Measurements from ENCODE around the gene LGR6.
"Not testable (repeated sequence)": the region's sequence is repeated elsewhere in the genome, so short reads cannot be mapped to it uniquely, and the experiment has no call there.

Gene LGR6

DNA sequence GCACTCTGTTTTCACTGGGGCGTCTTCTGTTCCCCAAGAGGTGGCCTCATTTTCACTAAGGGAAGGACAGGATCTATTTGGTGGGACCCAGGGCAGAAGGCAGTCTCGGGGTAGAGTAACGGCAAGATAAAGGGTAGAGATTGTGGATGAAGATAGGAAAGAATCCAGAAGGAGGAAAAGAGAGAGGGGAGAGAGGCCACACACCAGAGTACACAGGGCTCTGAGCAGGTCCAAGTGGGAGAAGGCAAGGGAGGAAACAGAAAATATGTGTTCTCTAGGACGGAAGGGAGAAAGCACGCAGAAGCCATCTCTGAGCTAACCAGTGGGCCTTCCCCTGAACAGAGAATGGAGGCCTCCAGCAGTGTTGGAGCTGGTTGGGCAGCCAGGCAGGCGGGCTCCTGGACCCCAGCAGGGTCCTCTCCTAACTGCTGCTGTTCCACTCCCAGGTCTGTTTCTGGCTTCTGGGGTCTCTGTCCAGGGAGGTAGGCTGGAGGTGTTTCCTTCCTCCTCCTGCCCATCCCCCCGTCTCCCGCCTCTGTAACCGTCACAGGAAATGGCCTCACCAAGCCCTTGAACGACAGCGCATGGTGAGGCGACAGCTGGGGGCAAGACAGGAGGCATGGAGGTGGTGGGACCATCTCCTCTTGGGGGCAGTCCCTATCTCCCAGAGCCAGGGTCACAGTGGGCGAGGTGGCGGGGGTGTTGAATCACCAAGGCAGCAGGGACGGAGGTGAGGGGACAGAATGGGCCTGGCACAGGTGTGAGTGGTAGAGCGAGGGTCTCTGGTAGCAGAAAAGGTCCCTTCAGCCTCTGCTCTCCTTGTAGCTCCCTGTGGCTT is 33.8 kb upstream of the LGR6 start:
- DNase-seq (ENCODE audit: low spot score) = no peak

GRCh38 chr1:202160377-202160940 is 33.1 kb upstream of the LGR6 start, which contains the start of gene PTPN7:
TSS of gene PTPN7 (minus strand) at chr1:202160602. CDS start at chr1:202159402, 1,200 bp downstream.
- no peak for DNase-seq (ENCODE audit: low spot score)

- no peak for DNase-seq (ENCODE audit: low spot score)
Observed at GRCh38 chr1:202161151-202162046, 32.2 kb upstream of the LGR6 start.

DNA sequence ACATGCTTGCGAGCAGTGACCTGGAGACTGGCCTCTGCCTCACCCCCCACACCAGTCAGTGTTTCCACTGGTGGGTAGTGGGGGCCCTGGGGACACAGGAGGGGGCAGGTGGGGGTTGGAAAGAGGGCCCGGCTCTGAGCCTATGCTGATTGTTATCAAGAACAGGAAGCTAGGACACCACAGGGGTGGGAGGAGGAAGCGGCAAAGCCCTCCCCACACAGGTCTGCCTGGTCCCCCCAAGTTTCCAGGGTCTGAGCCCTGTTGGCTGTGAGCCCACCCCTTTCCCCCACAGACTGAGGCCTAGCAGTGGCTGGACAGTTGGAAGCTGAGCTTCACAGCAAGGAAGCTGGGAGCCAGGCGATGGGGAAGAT is 31.6 kb upstream of the LGR6 start:
- no peak for DNase-seq (ENCODE audit: low spot score)

DNA sequence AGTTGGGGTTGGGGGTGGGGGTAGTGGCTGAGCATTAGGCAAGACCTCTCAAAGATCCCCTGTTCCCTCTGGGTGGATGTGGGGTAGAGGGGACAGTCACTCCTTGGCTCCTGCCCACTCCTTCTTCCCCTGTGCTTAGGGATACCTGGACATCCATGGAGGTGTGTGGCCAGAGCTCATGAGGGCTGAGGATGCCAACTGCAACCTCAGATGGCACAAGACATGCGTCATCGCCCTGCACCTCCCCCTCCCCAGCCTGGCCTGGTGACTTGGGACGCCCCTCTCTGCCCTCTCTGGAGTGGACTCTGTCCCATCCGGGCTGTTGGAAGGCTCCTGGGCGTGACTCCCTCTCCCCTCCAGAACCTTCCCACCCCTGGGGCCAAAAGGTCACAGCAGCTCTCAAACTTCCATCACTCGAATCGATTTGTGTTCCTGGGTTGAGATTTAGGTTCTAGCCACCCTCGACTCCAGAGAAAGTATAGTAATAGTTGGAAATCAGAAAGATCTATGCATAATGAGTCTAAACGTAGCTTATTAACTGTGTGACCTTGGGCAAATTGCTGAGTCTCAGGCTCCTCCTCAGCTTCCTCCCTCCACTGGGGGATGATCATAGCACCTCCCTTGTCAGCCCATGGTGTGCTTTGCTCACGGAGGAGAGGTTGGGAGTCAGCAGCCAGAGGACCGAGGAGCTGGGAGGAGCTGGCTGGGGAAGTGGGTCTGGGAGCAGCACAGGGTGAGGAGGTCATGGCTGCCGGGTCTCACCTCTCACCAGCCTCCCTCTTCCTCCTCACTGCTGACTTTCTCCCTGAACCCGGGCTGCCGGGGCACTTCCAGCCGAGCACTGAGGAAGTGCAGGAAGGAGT is 30.9 kb upstream of the LGR6 start:
- DNase-seq (ENCODE audit: low spot score) = no peak

- no peak for DNase-seq (ENCODE audit: low spot score)
Observed at GRCh38 chr1:202163281-202164270, 30.0 kb upstream of the LGR6 start.

DNA sequence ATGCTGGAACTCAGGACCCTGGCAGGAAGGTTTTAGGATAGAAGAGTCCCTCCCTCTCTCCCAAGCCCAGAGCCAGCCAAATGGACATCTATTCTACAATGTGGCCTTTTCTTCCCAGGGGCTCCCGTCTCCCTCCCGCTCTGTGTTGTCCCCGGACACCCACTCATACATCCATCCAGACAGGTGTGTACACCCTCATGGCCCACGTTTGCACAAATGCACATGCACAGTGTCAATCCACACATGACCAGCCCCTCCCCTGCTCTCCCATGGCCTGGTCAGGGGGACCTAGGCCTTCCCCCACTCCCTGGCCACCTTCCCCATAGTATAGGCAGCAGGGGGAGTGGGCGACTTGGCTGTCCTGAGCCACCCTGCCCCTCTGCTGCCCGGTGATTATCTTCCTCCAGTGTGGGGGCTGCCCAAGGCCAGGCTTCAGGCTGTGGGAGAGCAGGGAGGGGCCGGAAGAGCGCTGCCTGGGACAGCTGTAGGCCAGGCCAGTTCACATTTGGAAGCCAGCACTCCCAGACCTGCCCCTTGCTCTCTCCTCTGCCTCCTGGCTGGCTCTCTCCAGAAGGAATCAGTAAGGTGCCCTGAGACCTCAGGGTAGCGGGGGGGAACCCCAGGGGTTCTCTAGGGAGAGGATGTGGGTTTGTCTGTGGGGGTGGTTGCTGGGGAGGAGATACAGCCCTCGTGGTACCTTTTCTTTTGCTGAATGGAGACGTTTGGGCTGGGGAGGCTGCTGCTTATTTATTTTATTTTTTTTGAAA is 29.1 kb upstream of the LGR6 start:
- DNase-seq (ENCODE audit: low spot score) = no peak

DNA sequence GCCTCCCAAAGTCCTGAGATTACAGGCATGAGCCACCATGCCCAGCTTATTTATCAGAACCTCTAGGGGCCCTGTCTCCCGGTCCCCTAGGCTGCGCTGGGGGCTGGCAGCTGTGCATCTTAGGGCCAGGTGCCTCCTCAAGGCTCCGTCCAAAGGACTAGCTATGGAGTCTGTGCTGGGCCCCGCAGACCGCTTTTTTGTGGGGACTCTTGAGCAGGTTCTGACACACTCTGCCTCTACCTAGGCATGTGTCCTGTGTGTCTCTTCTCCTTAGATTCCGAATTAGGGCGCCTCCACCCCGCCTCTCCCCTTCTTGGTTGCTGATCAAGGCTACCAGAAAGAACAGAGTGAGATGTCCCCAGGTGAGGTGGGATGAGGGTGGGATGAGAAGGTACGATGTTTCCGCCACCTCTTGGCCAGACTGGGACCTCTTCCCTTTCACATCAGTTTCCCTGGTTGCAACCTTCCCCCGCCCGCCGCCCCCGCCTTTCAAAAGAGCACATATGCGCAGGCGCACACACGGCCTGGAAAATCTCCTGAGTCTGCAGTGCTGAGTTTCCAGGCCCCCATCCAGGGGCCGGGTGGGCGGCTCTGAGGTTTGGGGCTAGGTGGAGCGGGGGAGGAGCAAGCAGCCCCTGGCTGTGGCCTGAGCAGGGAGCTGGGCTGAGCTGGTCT is 28.2 kb upstream of the LGR6 start:
- DNase-seq (ENCODE audit: low spot score) = no peak

DNA sequence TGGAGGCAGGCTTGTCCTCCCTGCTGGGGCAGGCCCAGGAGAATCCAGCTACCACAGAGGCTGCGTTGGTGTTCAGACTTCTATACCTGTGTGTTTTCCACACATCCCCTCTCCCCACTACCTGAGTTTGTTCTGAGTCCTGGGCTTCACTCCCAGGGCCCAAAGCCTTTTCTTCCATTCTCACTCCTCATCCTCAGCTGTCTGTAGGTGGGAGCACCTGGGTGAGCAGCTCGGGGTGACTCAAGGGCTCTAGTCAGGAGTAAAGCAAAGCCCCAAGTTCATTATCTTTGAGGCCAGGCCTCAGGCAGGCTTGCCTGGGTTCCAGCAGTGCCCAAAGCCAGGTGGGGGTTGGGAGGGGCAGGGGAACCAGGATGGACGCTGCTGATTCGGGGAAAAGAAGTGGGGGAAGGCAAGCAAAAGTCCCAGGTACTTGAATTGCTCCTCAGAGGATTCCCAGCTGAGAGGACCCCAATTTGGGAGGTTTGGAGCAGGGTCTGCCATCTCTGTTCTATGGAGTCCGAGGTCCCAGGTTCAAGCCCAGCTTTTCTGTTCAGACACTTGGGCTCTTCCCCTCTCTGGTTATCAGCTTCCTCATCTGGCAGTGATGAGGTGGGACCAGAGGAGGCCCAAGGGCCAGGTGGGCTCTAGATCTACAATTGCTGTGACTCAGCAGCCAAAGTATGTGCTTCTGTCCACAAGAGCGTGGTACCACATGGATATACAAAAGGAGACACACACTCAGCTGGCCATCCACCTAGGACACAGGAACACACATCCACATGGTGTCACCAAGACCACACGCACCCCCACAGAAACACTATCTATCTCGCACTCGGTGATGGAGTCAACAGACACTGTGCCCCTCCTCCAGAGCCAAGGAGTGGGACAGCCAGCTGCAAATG is 27.4 kb upstream of the LGR6 start:
- no peak for DNase-seq (ENCODE audit: low spot score)

GRCh38 chr1:202167054-202167453 is 26.5 kb upstream of the LGR6 start:
- DNase-seq (ENCODE audit: low spot score) = not testable (repeated sequence)

DNA sequence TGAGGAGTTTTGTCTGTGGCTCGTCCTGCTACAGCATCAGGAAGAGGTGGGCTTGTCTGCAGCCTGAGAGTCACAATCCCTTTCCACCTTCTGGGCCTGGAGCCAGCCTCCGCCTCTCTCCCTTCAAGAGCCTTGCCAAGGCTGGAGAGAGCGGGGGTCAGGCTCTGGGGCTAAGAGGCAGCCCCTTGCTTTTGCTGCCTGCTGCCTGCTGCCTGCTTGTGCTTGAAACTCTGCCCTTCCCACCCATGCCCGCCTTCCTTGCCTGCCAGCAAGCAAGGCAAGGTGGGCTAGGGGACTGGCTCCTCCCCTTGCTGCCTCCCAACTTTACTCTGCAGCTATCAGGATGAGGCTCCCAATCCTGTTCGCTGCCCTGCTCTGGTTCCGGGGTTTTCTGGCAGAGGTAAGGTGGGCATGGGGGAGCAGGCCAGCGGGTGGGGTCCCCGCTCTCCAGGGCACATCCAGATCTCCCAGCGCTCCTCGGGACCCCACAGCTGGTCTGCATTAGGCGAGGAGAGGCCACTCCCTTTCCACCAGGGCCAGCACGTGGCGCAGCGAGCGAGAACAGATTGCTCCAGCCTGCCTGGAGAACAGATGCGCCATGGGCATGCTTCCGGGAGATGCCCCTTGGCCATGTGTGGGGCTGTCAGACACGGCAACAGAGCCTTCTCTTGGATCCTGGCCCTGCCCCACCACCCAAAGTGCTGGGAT is 25.7 kb upstream of the LGR6 start:
- DNase-seq (ENCODE audit: low spot score) = no peak

DNA sequence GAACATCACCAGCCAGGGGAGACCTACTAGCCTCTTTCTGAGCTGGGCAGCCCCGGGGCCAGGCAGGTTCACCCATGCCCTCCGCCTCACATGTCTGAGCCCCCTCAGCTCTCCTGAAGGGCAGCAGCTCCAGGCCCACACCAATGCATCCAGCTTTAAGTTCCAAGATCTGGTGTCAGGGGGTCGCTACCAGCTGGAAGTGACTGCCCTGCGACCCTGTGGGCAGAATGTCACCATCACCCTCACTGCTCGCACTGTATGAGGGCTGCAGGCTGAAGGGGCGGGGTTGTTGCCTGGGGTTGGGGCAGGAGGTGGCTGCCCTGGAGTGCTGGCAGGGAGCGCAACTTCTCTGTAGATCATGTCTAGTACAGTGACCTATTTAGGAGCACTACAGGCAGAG is 24.7 kb upstream of the LGR6 start:
- no peak for DNase-seq (ENCODE audit: low spot score)

- no peak for DNase-seq (ENCODE audit: low spot score)
Observed at GRCh38 chr1:202170726-202171125, 22.9 kb upstream of the LGR6 start.

- no peak for DNase-seq (ENCODE audit: low spot score)
Observed at GRCh38 chr1:202171292-202172014, 22.1 kb upstream of the LGR6 start.

DNA sequence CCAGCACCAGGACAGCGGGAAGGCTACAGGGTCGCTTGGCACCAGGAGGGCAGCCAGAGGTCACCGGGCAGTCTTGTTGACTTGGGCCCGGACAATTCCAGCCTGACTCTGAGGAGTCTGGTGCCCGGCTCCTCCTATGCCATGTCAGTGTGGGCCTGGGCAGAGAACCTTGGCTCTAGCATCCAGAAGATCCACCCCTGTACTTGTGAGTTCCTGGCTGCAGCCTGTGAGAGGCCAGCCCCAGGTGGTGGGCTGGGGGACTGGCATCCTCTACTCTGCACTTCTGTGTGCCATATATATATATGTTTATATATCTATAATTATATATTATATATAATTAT is 21.6 kb upstream of the LGR6 start:
- no peak for DNase-seq (ENCODE audit: low spot score)

DNA sequence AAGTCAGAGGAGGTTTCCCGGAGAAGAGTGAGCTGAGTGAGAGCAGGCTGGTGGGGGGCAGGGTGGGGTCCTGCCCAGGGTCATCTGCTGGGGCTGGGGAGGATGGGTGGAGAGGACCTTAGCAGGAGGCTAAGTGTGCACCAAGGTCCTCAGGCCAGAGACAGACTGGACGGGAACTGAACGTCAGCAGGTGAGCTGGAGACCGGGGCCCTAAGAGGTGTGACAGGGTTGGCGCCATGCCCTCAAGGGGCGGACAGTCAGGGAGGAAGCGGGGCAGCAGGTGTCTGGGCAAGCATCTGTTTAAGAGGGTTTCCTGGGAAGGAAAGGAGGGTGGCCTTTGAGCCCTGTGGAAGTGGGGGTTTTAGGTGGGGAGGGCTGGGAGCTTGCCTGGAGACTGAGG is 19.6 kb upstream of the LGR6 start:
- DNase-seq (ENCODE audit: low spot score) = no peak
